ENCODE data around the gene SVOPL. TPM values are rescaled to one million over a fixed set of nuclear protein-coding genes. Genes with fewer than 3 reads are reported as not detected.

Gene SVOPL
- total RNA-seq, 4 donors from 2014 or later: not detected

DNA sequence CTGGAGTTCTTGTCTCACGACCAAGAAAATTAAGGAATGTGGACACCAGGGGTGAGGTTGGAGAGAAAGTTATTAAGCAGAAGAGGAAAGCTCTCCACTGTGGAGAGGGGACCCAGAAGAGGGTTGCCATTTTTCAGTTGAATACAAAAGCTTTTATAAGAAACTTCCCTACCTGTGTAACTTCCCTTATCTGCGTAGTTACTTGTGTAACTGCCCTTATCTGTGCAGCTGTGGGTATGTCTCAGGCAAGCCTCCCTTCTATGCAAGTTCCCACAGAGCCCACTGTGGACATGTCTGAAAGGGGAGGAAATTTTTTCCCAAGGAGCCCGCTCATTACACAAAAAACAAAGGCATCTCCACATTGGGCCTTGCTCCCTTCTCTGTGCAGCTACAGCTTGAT lies 94.9 kb downstream of the SVOPL start:
- TF ChIP-seq, protein P1, sequence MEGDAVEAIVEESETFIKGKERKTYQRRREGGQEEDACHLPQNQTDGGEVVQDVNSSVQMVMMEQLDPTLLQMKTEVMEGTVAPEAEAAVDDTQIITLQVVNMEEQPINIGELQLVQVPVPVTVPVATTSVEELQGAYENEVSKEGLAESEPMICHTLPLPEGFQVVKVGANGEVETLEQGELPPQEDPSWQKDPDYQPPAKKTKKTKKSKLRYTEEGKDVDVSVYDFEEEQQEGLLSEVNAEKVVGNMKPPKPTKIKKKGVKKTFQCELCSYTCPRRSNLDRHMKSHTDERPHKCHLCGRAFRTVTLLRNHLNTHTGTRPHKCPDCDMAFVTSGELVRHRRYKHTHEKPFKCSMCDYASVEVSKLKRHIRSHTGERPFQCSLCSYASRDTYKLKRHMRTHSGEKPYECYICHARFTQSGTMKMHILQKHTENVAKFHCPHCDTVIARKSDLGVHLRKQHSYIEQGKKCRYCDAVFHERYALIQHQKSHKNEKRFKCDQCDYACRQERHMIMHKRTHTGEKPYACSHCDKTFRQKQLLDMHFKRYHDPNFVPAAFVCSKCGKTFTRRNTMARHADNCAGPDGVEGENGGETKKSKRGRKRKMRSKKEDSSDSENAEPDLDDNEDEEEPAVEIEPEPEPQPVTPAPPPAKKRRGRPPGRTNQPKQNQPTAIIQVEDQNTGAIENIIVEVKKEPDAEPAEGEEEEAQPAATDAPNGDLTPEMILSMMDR (IDR thresholded peaks at IDR 0.05; ENCODE audit: low read depth): no peak

DNA sequence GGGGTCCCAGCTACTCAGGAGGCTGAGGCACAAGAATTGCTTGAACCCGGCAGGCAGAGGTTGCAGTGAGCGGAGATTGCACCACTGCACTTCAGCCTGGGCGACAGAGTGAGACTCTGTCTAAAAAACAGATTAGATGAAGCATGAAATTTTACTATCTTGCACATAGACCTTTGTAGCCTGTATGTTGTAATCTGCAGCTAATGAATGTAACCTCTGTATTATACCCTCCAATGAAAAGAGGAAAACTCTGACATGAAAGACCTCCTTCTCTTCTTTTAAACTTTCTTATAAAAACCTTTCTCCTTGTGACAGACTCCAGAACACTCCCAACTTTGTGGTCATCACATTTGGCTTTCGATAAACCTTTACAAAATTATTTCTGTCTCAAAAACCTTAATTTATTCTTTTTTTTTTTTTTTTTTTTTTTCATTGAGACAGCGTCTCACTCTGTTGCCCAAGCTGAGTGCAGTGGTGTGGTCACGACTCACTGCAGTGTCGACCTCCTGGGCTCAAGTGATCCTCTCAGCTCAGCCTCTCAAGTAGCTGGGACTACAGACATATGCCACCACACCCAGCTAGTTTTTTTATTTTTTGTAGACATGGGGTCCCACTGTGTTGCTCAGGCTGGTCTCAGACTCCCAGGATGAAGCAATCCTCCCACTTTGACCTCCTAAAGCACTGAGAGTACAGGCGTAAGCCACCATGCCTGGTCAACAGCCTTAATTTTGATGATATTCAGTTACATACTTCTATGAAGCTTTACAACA lies 97.4 kb downstream of the SVOPL start:
- TF ChIP-seq, protein P1 (IDR thresholded peaks at IDR 0.05; ENCODE audit: low read depth): no peak

- TF ChIP-seq, protein P1 (IDR thresholded peaks at IDR 0.05; ENCODE audit: low read depth): no peak
These were observed 98.7 kb downstream of the SVOPL start for GRCh38 chr7:138602451-138602850.

GRCh38 chr7:138595454-138595853 lies 105.7 kb downstream of the SVOPL start:
- TF ChIP-seq, protein P1 (IDR thresholded peaks at IDR 0.05; ENCODE audit: low read depth): no peak

- TF ChIP-seq, protein P1 (IDR thresholded peaks at IDR 0.05; ENCODE audit: low read depth): no peak
These were observed 111.0 kb downstream of the SVOPL start for GRCh38 chr7:138590154-138590553.

- TF ChIP-seq, protein P1 (IDR thresholded peaks at IDR 0.05; ENCODE audit: low read depth): no peak
These were observed 112.2 kb downstream of the SVOPL start for GRCh38 chr7:138588986-138589385.

DNA sequence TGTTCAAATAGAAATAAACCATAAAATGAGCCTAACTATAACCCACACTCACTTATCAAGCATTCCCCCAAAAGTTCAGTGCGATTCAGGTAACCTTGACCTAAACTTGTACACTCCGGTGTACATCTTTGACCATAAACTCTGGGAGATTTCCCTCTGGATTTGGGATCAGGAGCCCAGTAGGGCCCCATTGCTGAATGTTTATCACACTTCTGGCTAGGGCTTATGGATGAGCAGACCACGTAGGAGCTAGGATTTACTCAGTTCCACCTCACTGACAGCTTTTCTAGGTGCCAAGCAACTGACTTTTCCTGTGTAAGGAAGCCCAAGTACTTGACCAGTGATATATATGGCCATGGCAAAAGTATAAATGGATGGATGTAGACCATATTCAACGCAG lies 113.7 kb downstream of the SVOPL start:
- TF ChIP-seq, protein P1 (IDR thresholded peaks at IDR 0.05; ENCODE audit: low read depth): no peak

Measured in subcutaneous adipose tissue (tissue), 4 donors.